GM21528 (cell line): ENCODE results near the gene FXYD3.

ENCODE experiments used
- ATAC-seq: cut with Tn5 transposase; IDR thresholded peaks from one replicate; pipeline ENCODE4 v1.9.1; 2021; ENCODE audit warnings: mild to moderate bottlenecking, moderate library complexity; ENCODE audit not compliant: unreplicated experiment, low FRiP score

The FXYD3 gene

GRCh38 chr19:35115177-35115951, at the start of gene FXYD3:
Gene FXYD3, plus strand, starts transcription at chr19:35115823. Its CDS starts 3,554 bp downstream, at chr19:35119377.
- ATAC-seq = no peak

- no peak for ATAC-seq
Observed at GRCh38 chr19:35066121-35066520, 49.5 kb upstream of the FXYD3 start.

- ATAC-seq = no peak
Observed at GRCh38 chr19:35066691-35067563, 48.7 kb upstream of the FXYD3 start.

- ATAC-seq = no peak
Observed at GRCh38 chr19:35068941-35069634, 46.5 kb upstream of the FXYD3 start.

- no peak for ATAC-seq
Observed at GRCh38 chr19:35069696-35070095, 45.9 kb upstream of the FXYD3 start.

- ATAC-seq = no peak
Observed at GRCh38 chr19:35070471-35070870, 45.2 kb upstream of the FXYD3 start.

- ATAC-seq = no peak
Observed at GRCh38 chr19:35073516-35073915, 42.1 kb upstream of the FXYD3 start.

- ATAC-seq = no peak
Observed at GRCh38 chr19:35073941-35074340, 41.7 kb upstream of the FXYD3 start.

GRCh38 chr19:35074426-35075201, 41.0 kb upstream of the FXYD3 start:
- no peak for ATAC-seq

GRCh38 chr19:35075202-35076025, 40.2 kb upstream of the FXYD3 start:
- no peak for ATAC-seq

- no peak for ATAC-seq
Observed at GRCh38 chr19:35076026-35076370, 39.6 kb upstream of the FXYD3 start.

GRCh38 chr19:35076657-35077056, 39.0 kb upstream of the FXYD3 start:
- no peak for ATAC-seq

GRCh38 chr19:35077411-35078223, 38.0 kb upstream of the FXYD3 start:
- no peak for ATAC-seq

GRCh38 chr19:35079826-35080225, 35.8 kb upstream of the FXYD3 start:
- ATAC-seq = no peak

GRCh38 chr19:35080613-35081170, 34.9 kb upstream of the FXYD3 start:
- no peak for ATAC-seq

GRCh38 chr19:35081201-35081600, 34.4 kb upstream of the FXYD3 start:
- no peak for ATAC-seq

- no peak for ATAC-seq
Observed at GRCh38 chr19:35083691-35084508, 31.7 kb upstream of the FXYD3 start.

GRCh38 chr19:35084509-35084762, 31.2 kb upstream of the FXYD3 start:
- ATAC-seq = no peak
